ENCODE data around the gene BCL7A. TPM values are rescaled to one million over a fixed set of nuclear protein-coding genes. Genes with fewer than 3 reads are reported as not detected.

The BCL7A gene
- total and polyA plus RNA-seq, 7 donors, result 3.6 to 14.3 (median 11.3) TPM

DNA sequence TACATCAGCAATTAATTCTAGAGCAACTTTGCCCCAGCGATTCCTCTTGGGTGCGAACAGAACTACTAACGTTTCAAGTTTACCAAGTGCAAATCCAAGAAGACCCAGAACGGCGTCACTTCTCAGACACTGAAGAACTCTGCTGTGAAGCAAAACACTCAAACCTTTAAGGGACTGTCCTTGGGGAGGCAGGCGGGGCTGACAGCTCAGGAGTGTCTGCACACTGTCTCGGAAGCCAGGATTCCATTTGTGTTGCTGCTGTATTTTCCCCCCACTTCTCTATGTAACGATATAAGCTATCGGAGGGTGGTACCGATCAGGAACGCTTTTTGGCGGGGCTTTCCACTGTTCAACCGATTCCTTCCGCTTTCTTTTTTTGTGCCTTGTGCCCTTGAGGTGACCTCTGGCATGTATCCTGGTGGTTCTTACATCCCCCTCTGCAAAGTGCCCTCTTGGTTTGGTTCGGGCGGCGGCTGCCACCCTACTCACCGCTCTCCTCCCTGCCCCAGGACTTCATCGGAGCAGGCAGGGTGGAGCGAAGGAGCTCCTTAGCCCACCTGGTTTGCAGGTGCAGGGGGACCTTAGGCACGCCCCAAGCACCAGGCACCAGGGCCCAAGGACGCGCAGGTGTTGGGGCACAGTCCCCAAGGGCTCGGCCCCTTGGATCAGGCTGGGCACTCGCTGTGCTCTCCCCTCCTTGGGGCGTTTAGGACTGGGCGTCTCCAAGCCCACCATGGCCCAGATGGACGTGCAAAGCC lies 37.7 kb downstream of the BCL7A start:
- H3K4me1 ChIP-seq, result peaks cover 16% of the 10 kb centered on the region

DNA sequence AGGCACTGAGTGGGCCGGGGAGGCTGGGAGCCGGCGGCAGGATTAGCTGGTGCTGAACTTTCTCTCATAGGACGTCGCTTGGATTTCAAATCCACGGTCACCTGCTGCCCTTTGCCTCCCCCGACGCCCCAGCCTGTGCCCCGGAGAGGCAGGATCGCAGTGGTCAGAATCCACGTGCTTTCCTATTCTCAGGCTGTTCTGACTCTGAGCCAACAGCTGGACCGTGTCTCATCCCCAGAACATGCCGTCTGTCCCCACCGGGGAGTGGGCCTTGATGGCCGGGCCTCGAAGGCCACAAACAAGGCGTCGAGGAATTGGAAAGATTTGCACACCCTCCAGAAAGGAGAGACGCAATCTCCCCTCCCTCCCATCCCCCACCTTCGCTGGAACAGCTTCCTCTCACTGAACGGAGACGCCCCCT lies 38.4 kb downstream of the BCL7A start:
- H3K4me3 ChIP-seq, result no peak overlapping the region
- no peaks in the 10 kb centered on the region for H3K27me3 ChIP-seq (ENCODE audit: insufficient read depth in 3 of 3, low read length in 2 of 3)
- H3K27ac ChIP-seq, result peak overlapping the region; percentile 31
- intact Hi-C loops (cut with DNase I), result no loop called here
- no peaks in the 10 kb centered on the region for H3K9me3 ChIP-seq
- DNase-seq, result no peak
- peaks cover 0 to 23% of the 10 kb centered on the region in 2 donors for H3K36me3 ChIP-seq (ENCODE audit: insufficient read depth in 1 of 2, low read depth in 1 of 2)
- WGBS, 3 donors, result 41 to 64% (median 48%) methylated on average over 21 to 22 of the region's 22 CpGs
- peaks cover 24% of the 10 kb centered on the region for H3K4me1 ChIP-seq
- ATAC-seq, result peak in 2 of 4 donors; percentile 22 to 26
- TF ChIP-seq, protein P1, sequence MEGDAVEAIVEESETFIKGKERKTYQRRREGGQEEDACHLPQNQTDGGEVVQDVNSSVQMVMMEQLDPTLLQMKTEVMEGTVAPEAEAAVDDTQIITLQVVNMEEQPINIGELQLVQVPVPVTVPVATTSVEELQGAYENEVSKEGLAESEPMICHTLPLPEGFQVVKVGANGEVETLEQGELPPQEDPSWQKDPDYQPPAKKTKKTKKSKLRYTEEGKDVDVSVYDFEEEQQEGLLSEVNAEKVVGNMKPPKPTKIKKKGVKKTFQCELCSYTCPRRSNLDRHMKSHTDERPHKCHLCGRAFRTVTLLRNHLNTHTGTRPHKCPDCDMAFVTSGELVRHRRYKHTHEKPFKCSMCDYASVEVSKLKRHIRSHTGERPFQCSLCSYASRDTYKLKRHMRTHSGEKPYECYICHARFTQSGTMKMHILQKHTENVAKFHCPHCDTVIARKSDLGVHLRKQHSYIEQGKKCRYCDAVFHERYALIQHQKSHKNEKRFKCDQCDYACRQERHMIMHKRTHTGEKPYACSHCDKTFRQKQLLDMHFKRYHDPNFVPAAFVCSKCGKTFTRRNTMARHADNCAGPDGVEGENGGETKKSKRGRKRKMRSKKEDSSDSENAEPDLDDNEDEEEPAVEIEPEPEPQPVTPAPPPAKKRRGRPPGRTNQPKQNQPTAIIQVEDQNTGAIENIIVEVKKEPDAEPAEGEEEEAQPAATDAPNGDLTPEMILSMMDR (IDR thresholded peaks at IDR 0.05), result no peak

More for the DNA sequence above, 37.7 kb downstream of the BCL7A start:
- intact Hi-C loops (cut with DNase I), result loop anchor here in 1 of 2 donors (5.0 kb wide), 1 partner anchor 138 kb away; no protein-coding TSS in a partner anchor
- ATAC-seq (no peak), DNase-seq (no peak)
- H3K9me3 ChIP-seq, result no peaks in the 10 kb centered on the region
- no peak overlapping the region for H3K4me3 ChIP-seq
- peak overlapping the region; percentile 31 for H3K27ac ChIP-seq
- TF ChIP-seq, protein P1 (IDR thresholded peaks at IDR 0.05), result no peak
- no peaks in the 10 kb centered on the region for H3K27me3 ChIP-seq (ENCODE audit: insufficient read depth in 3 of 3, low read length in 2 of 3)
- 87 to 90% (median 89%) methylated on average over 28 of the region's 28 CpGs for WGBS, 3 donors
- H3K36me3 ChIP-seq (ENCODE audit: insufficient read depth in 1 of 2, low read depth in 1 of 2), result peaks cover 0 to 23% of the 10 kb centered on the region in 2 donors

DNA sequence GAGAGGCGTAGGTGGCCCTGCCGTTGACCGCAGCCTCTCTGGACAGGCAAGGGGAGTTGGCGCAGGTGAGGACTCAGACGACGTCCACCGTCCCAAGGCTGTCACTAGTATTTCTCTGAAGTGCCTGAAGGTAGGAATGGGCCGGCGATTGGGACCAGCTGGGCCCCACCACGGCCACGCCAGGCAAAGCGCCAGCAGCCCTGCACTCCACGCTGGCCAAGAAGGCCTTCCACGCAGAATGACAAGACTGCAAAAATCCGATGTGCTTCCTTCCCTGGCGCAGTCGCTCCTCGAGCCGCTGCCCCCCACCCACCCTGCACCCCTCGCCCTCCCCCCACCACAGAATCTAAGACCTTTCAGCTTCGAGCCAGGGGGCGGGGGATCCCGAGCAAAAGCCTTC lies 39.6 kb downstream of the BCL7A start:
- ATAC-seq (no peak), DNase-seq (no peak)
- peaks cover 19% of the 10 kb centered on the region for H3K4me1 ChIP-seq
- no peak overlapping the region for H3K4me3 ChIP-seq
- intact Hi-C loops (cut with DNase I), result no loop called here
- no peak overlapping the region for H3K27ac ChIP-seq
- H3K9me3 ChIP-seq, result no peaks in the 10 kb centered on the region
- TF ChIP-seq, protein P1 (IDR thresholded peaks at IDR 0.05), result no peak
- H3K27me3 ChIP-seq (ENCODE audit: insufficient read depth in 3 of 3, low read length in 2 of 3), result no peaks in the 10 kb centered on the region
- 83 to 86% (median 84%) methylated on average over 23 of the region's 23 CpGs for WGBS, 3 donors
- peaks cover 0 to 23% of the 10 kb centered on the region in 2 donors for H3K36me3 ChIP-seq (ENCODE audit: insufficient read depth in 1 of 2, low read depth in 1 of 2)

DNA sequence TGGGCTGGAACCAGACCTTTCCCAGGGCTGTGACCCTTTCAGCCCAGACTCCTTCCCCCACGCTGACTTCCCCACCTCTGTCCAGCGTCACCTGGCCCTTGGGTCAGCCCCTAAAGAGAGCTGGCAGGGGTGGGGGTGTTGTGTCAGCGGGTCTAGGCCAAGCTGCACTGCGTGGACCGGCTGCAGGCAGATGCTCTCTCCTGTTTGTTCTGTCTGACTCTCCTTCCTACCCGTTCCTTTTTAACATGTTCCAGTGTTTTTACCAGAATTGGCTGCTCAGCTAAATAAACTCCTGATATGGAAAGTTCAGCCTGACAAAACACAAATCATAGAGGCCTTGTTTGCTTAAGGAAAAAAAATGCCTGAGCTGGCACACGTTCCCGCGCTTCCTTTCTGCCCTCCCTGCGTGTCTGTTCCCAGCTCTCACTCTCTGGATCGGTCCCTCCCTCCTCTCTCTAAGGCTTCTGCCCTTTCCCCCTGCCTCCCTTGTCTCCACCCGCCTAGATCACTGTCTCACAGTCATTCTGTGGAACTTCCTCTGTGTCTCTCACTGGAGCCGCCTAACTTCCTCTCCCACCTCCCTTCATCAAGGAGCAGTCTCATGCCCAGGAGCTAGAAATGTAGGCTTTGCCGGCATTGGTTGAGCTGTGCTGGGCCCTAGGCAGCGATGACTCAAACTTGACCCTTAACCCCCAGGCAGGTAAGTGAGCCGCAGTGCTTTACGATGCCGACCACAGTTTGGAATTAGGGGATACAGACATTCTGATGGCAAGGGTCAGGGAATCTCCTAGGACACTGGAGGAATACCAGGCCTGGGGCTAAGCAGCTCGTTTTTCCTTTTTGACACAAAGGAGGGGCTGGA lies 41.4 kb downstream of the BCL7A start:
- intact Hi-C loops (cut with DNase I), result no loop called here
- H3K4me3 ChIP-seq, result no peak overlapping the region

More for the DNA sequence above, 41.4 kb downstream of the BCL7A start:
- 48 to 54% (median 49%) methylated on average over 19 of the region's 19 CpGs for WGBS, 3 donors
- TF ChIP-seq, protein P1 (IDR thresholded peaks at IDR 0.05), result no peak
- ATAC-seq, result peak in 1 of 4 donors; percentile 1
- H3K9me3 ChIP-seq, result no peaks in the 10 kb centered on the region
- no peak for DNase-seq
- H3K27ac ChIP-seq, result peak overlapping the region; percentile 60
- H3K4me1 ChIP-seq, result peaks cover 19% of the 10 kb centered on the region
- peaks cover 0 to 22% of the 10 kb centered on the region in 2 donors for H3K36me3 ChIP-seq (ENCODE audit: insufficient read depth in 1 of 2, low read depth in 1 of 2)
- H3K27me3 ChIP-seq (ENCODE audit: insufficient read depth in 3 of 3, low read length in 2 of 3), result no peaks in the 10 kb centered on the region
